ENCODE data around the gene POTEF. TPM values are rescaled to one million over a fixed set of nuclear protein-coding genes. Genes with fewer than 3 reads are reported as not detected.
"Not testable (repeated sequence)": the region's sequence is repeated elsewhere in the genome, so short reads cannot be mapped to it uniquely, and the experiment has no call there.

Gene POTEF
- polyA plus RNA-seq, 4 donors: 0.06 to 0.07 (median 0.06) TPM; not detected in 1

- DNase-seq (ENCODE audit: low read depth in 4 of 4, low spot score in 3 of 4): not testable (repeated sequence)
Observed at GRCh38 chr2:130136546-130136945, 7.5 kb upstream of the POTEF start.

GRCh38 chr2:130135692-130136541 is 6.9 kb upstream of the POTEF start:
- DNase-seq (ENCODE audit: low read depth in 4 of 4, low spot score in 3 of 4): no peak

DNA sequence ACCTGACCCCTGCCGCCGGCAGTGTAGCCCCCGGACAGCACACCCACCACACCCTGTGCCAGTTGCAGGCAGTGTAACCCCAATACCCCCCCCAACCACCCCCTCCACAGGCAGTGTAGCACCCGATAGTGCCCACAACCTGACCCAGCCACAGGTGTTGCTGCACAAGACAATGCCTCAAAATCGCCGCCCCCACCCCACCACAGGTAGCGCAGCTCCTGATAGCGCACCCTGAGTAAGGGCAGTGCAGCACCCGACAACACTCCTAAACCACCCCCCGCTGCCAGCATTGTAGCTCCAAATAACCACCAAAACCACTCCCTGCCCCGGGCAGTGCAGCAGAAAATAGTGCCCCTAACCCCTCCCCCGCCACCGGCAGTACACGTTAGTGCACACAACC is 558 bp downstream of the POTEF start:
- not testable (repeated sequence) for DNase-seq (ENCODE audit: low read depth in 4 of 4, low spot score in 3 of 4)

DNA sequence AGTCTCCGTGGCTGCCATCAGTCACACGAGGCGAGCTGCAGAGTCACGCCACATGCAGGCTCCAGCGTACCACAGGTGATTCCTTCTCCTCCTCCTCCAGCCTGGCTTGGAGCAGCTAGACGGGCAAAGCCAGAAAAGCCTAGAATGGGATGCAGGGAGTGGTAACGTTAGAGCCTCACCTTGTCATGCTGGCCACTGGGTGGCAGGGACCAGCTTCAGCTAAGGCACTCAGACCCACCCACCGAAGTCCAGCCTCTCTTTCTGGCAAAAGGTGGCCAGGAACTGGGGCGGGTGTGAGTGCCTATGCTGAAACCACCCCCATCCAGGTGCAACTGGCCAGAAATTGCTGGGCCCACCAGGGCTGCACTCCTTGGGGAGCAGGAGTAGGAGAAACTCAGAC is 1.3 kb downstream of the POTEF start:
- not testable (repeated sequence) for DNase-seq (ENCODE audit: low read depth in 4 of 4, low spot score in 3 of 4)

- DNase-seq (ENCODE audit: low read depth in 4 of 4, low spot score in 3 of 4): not testable (repeated sequence)
Observed at GRCh38 chr2:130120924-130121323, 8.1 kb downstream of the POTEF start.

GRCh38 chr2:130102597-130103363 is 26.2 kb downstream of the POTEF start:
- peak; percentile 0 to 29 (median 14) for DNase-seq (ENCODE audit: low read depth in 4 of 4, low spot score in 3 of 4)

DNA sequence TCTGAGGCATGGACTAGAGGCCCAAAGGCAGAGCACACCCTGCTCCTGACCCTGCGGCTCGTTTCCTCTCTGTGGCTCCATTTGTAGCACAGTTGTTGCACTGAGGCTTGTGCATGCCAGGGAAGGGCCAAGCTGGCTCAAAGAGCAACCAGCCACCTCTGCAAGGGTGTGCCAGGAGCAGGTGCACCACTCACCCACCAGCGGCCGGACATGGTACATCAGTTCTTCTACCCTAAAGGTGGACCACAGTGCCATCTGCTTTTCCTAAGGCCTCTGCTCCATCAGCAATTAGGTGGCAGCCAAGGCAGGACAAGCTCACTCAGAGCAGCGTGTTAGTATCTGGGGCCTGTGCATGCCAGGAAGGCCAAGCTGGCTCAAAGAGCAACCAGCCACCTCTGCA is 66.4 kb downstream of the POTEF start:
- DNase-seq (ENCODE audit: low read depth in 4 of 4, low spot score in 3 of 4): not testable (repeated sequence)

- DNase-seq (ENCODE audit: low read depth in 4 of 4, low spot score in 3 of 4): not testable (repeated sequence)
Observed at GRCh38 chr2:130059982-130060381, 69.0 kb downstream of the POTEF start.

DNA sequence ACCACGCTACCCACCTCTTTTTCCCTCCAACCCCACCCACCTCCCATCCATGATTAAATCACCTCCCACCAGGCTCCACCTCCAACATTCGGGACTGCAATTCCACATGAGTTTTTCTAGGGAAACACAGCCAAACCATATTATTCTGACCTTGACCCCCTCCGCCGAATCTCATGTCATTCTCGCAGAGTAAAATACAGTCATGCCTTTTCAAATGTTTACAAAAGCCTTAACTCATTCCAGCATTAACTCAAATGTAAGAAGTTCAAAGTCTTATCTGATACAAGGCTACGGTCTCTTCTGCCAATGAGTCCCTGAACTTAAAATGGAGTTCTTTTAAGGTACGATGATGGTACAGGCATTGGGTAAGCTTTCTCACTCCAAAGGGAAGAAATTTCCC is 72.7 kb downstream of the POTEF start:
- DNase-seq (ENCODE audit: low read depth in 4 of 4, low spot score in 3 of 4): not testable (repeated sequence)

- not testable (repeated sequence) for DNase-seq (ENCODE audit: low read depth in 4 of 4, low spot score in 3 of 4)
Observed at GRCh38 chr2:130053217-130053911, 75.7 kb downstream of the POTEF start.

GRCh38 chr2:130052376-130052775 is 76.6 kb downstream of the POTEF start:
- not testable (repeated sequence) for DNase-seq (ENCODE audit: low read depth in 4 of 4, low spot score in 3 of 4)

- not testable (repeated sequence) for DNase-seq (ENCODE audit: low read depth in 4 of 4, low spot score in 3 of 4)
Observed at GRCh38 chr2:130048422-130048821, 80.6 kb downstream of the POTEF start.

DNA sequence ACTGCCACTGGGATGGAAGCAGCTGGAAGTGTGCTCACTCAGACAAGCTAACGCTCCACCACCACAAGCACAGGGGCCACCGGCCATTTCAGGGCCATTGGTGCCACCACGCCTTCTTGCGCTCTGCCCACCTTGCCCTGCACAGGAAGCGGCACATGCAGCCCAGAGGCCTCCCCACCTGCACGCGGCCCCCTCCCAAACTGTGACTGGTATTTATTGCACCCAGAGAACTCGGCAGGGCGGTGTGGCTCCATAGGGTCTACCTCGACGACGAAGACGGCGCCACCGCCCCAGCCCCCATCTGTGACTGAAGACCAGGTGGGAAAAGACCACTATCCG is 90.8 kb downstream of the POTEF start:
- DNase-seq (ENCODE audit: low read depth in 4 of 4, low spot score in 3 of 4): not testable (repeated sequence)

GRCh38 chr2:130025931-130026330 is 103.1 kb downstream of the POTEF start:
- DNase-seq (ENCODE audit: low read depth in 4 of 4, low spot score in 3 of 4): not testable (repeated sequence)

Other genes with a start within 250 kb of the POTEF start
- 1 to 10 TPM in 1 of 4 donors, under 1 TPM in 3; 0.30 to 1.4 (median 0.74) TPM for gene RAB6C, start 149.6 kb downstream of the POTEF start, polyA plus RNA-seq (ENCODE audit: insufficient read length in 4 of 4)
- 10 to 100 TPM in 3 of 4 donors, 1 to 10 TPM in 1; 5.2 to 23.5 (median 12.5) TPM for gene CCDC74B, start 15.9 kb upstream of the POTEF start, polyA plus RNA-seq (ENCODE audit: insufficient read length in 4 of 4)
- 10 to 100 TPM; 52.5 to 85.1 (median 59.8) TPM for gene SMPD4, start 52.4 kb upstream of the POTEF start, polyA plus RNA-seq (ENCODE audit: insufficient read length in 4 of 4)
- gene MZT2B, start 53.0 kb upstream of the POTEF start, polyA plus RNA-seq (ENCODE audit: insufficient read length in 4 of 4): 100 to 1,000 TPM in 2 of 4 donors, 10 to 100 TPM in 2; 71.6 to 198 (median 99.0) TPM
- gene TUBA3E, start 69.2 kb upstream of the POTEF start, polyA plus RNA-seq (ENCODE audit: insufficient read length in 4 of 4): under 1 TPM in 1 of 4 donors, not detected in 3; 0.33 TPM
- gene IMP4, start 213.7 kb upstream of the POTEF start, polyA plus RNA-seq (ENCODE audit: insufficient read length in 4 of 4): 10 to 100 TPM; 25.1 to 43.3 (median 34.6) TPM
- 10 to 100 TPM; 22.0 to 35.8 (median 28.2) TPM for gene PTPN18, start 226.8 kb upstream of the POTEF start, polyA plus RNA-seq (ENCODE audit: insufficient read length in 4 of 4)

All from left renal pelvis (tissue), 4 donors.